HEK293 (cell line): ENCODE results near the gene ADAMTS17.

Experiments
- CTCF ChIP-seq: fragments of 450-650 bp; formaldehyde crosslinking; IDR thresholded peaks from 2 replicates; pipeline ENCODE4 v1.5.1; 2016; ENCODE audit warnings: missing biosample characterization, missing genetic modification characterization
- EGR2 ChIP-seq: fragments of 450-650 bp; formaldehyde crosslinking; IDR thresholded peaks from 2 replicates; pipeline ENCODE4 v1.5.1; 2016; ENCODE audit warnings: low read depth, missing biosample characterization, missing genetic modification characterization
- YY1 ChIP-seq: fragments of 450-650 bp; formaldehyde crosslinking; IDR thresholded peaks from 2 replicates; pipeline ENCODE4 v1.5.1; 2018; ENCODE audit warnings: missing biosample characterization, missing genetic modification characterization
- ZNF10 ChIP-seq: fragments of 450-650 bp; formaldehyde crosslinking; IDR thresholded peaks from 2 replicates; pipeline ENCODE4 v1.5.1; 2017; ENCODE audit warnings: missing biosample characterization, missing genetic modification characterization
- TF ChIP-seq, protein P1 (sequence below): fragments of 450-650 bp; formaldehyde crosslinking; IDR thresholded peaks from 2 replicates; pipeline ENCODE4 v1.5.1; 2016; ENCODE audit warnings: missing biosample characterization, missing genetic modification characterization
- TF ChIP-seq, protein P2 (sequence below): fragments of 450-650 bp; formaldehyde crosslinking; IDR thresholded peaks from 2 replicates; pipeline ENCODE4 v1.5.1; 2016; ENCODE audit warnings: missing biosample characterization, missing genetic modification characterization

DNA sequence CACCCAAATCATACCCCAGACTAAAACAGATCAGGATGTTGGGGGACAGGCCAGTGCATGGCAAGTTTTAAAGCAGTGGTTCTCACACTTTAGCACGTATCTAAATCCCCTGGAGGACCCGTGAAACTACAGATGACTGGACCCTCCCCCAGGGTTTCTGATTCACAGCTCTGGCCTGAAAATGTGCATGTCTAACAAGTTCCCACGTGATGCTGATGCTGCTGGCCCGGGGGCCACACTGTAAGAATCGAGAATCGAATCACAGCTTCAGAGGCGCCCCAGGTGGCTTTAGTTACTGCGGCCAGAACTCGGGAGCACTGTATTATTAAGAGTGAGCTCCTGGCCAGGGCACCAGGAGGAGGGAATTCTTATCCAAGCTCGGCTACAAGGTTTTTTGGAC is 11.6 kb downstream of the ADAMTS17 start:
- TF ChIP-seq CTCF (tag by site-specific recombination) (no peak), EGR2 (tag by site-specific recombination) (no peak), ZNF10 (tag by site-specific recombination) (no peak), YY1 (tag by site-specific recombination) (no peak)
- TF ChIP-seq, protein P1, sequence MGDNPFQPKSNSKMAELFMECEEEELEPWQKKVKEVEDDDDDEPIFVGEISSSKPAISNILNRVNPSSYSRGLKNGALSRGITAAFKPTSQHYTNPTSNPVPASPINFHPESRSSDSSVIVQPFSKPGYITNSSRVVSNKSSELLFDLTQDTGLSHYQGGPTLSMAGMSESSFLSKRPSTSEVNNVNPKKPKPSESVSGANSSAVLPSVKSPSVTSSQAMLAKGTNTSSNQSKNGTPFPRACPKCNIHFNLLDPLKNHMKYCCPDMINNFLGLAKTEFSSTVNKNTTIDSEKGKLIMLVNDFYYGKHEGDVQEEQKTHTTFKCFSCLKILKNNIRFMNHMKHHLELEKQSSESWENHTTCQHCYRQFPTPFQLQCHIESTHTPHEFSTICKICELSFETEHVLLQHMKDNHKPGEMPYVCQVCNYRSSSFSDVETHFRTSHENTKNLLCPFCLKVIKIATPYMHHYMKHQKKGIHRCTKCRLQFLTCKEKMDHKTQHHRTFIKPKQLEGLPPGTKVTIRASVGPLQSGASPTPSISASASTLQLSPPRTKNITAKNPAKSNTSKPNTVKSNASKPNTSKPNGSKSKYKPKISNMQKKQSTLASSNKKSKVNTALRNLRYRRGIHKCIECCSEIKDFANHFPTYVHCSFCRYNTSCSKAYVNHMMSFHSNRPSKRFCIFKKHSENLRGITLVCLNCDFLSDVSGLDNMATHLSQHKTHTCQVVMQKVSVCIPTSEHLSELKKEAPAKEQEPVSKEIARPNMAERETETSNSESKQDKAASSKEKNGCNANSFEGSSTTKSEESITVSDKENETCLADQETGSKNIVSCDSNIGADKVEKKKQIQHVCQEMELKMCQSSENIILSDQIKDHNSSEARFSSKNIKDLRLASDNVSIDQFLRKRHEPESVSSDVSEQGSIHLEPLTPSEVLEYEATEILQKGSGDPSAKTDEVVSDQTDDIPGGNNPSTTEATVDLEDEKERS (tag by site-specific recombination), result no peak
- TF ChIP-seq, protein P2, sequence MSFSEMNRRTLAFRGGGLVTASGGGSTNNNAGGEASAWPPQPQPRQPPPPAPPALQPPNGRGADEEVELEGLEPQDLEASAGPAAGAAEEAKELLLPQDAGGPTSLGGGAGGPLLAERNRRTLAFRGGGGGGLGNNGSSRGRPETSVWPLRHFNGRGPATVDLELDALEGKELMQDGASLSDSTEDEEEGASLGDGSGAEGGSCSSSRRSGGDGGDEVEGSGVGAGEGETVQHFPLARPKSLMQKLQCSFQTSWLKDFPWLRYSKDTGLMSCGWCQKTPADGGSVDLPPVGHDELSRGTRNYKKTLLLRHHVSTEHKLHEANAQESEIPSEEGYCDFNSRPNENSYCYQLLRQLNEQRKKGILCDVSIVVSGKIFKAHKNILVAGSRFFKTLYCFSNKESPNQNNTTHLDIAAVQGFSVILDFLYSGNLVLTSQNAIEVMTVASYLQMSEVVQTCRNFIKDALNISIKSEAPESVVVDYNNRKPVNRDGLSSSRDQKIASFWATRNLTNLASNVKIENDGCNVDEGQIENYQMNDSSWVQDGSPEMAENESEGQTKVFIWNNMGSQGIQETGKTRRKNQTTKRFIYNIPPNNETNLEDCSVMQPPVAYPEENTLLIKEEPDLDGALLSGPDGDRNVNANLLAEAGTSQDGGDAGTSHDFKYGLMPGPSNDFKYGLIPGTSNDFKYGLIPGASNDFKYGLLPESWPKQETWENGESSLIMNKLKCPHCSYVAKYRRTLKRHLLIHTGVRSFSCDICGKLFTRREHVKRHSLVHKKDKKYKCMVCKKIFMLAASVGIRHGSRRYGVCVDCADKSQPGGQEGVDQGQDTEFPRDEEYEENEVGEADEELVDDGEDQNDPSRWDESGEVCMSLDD (tag by site-specific recombination), result no peak
